Esophagus muscularis mucosa (tissue), 4 donors: ENCODE data around the gene WWOX. TPM values are rescaled to one million over a fixed set of nuclear protein-coding genes. Genes with fewer than 3 reads are reported as not detected.

Experiments
- DNase-seq: peaks from one replicate; pipeline ENCODE4 v3.0.0-alpha.2; 2017; ENCODE audit errors: extremely low spot score
- H3K27ac ChIP-seq, 4 donors: fragments of 200-600 bp; sonication (generic); replicated peaks in 1 of 4; 1 replicate in 3 of 4; 2 replicates in 1 of 4; pipeline ENCODE4 v1.5.1; 2016 to 2019; ENCODE audit warnings: mild to moderate bottlenecking in 1 of 4
- H3K27me3 ChIP-seq, 4 donors: fragments of 200-600 bp; sonication (generic); one replicate each; pipeline versions ENCODE4 v1.5.1 to v1.6.0; 2016 to 2019
- H3K36me3 ChIP-seq, 4 donors: fragments of 200-600 bp; sonication (generic); one replicate each; pipeline ENCODE4 v1.5.1; 2016 to 2019
- H3K4me1 ChIP-seq, 4 donors: fragments of 200-600 bp; sonication (generic); one replicate each; pipeline ENCODE4 v1.5.1; 2016 to 2019
- H3K4me3 ChIP-seq, 4 donors: fragments of 200-600 bp; sonication (generic); 1 replicate in 2 of 4; 2 replicates in 2 of 4; pipeline ENCODE4 v1.5.1; 2016 to 2019; ENCODE audit warnings: mild to moderate bottlenecking in 4 of 4, moderate library complexity in 1 of 4
- H3K9me3 ChIP-seq, 4 donors: fragments of 200-600 bp; sonication (generic); 1 replicate in 3 of 4; 2 replicates in 1 of 4; pipeline ENCODE4 v1.5.1; 2016 to 2019
- CTCF ChIP-seq, 3 experiments: fragments of 200-600 bp in 2 of 3; fragments of 450-650 bp in 1 of 3; sonication (generic) in 2 of 3; IDR thresholded peaks; one replicate each; pipeline ENCODE4 v1.5.1; 2017 to 2019; ENCODE audit warnings: antibody characterized with exemption in 3 of 3, mild to moderate bottlenecking in 2 of 3, moderate library complexity in 1 of 3
- EP300 ChIP-seq: sonication (generic); formaldehyde crosslinking; IDR thresholded peaks from one replicate; pipeline ENCODE4 v1.6.1; 2017; ENCODE audit warnings: antibody characterized with exemption
- POLR2A ChIP-seq: fragments of 450-650 bp; IDR thresholded peaks from one replicate; pipeline ENCODE4 v1.6.1; 2017; ENCODE audit warnings: antibody characterized with exemption, moderate library complexity, mild to moderate bottlenecking, low read depth
- POLR2AphosphoS5 ChIP-seq, 2 donors: sonication (generic); formaldehyde crosslinking; IDR thresholded peaks; one replicate each; pipeline ENCODE4 v1.6.1; 2017; ENCODE audit warnings: antibody characterized with exemption in 2 of 2
- WGBS: methylation state at CpG from one replicate; pipeline ENCODE4 v1.1.5; 2018; 5-methylcytosine and 5-hydroxymethylcytosine counted together
- intact Hi-C: fragments of 100-400 bp; cut with DNase I; formaldehyde crosslinking; loops from one replicate; pipeline ENCODE4 v1.15.1; 2023
- total RNA-seq, 4 donors: library from RNA; depleted of rRNA; stranded (reverse); fragments of >200 nt; gene quantifications; one replicate each; pipeline versions ENCODE4 v1.1.0 to v1.2.1, GENCODE V29; 2016

Gene WWOX
- total RNA-seq, 4 donors from 2014 or later, result 14.4 to 27.8 (median 15.4) TPM

GRCh38 chr16:78252757-78253156 lies 153.3 kb downstream of the WWOX start:
- no peak overlapping the region for H3K4me3 ChIP-seq
- H3K36me3 ChIP-seq, result no peaks in the 10 kb centered on the region
- WGBS, result 98% methylated on average over 5 of the region's 5 CpGs
- no peak overlapping the region for H3K27ac ChIP-seq
- no peaks in the 10 kb centered on the region for H3K27me3 ChIP-seq
- TF ChIP-seq EP300, result no peak
- TF ChIP-seq POLR2A, result no peak
- TF ChIP-seq POLR2AphosphoS5 (IDR thresholded peaks at IDR 0.05), result no peak
- TF ChIP-seq CTCF (IDR thresholded peaks at IDR 0.05), result no peak
- no peaks in the 10 kb centered on the region for H3K9me3 ChIP-seq
- DNase-seq, result no peak
- intact Hi-C loops, result no loop called here
- H3K4me1 ChIP-seq, result no peaks in the 10 kb centered on the region

- no peaks in the 10 kb centered on the region for H3K9me3 ChIP-seq
- TF ChIP-seq POLR2A (no peak), EP300 (no peak), CTCF (IDR thresholded peaks at IDR 0.05) (no peak), POLR2AphosphoS5 (IDR thresholded peaks at IDR 0.05) (no peak)
- H3K36me3 ChIP-seq, result no peaks in the 10 kb centered on the region
- 100% methylated on average over 1 of the region's 1 CpG for WGBS
- peaks cover 0 to 16% (median 11%) of the 10 kb centered on the region in 4 donors for H3K4me1 ChIP-seq
- no peaks in the 10 kb centered on the region for H3K27me3 ChIP-seq
- no peak for DNase-seq
- no peak overlapping the region for H3K27ac ChIP-seq
- H3K4me3 ChIP-seq, result no peak overlapping the region
- intact Hi-C loops, result no loop called here
Observed at GRCh38 chr16:78254841-78255240, 155.4 kb downstream of the WWOX start.

- TF ChIP-seq CTCF (IDR thresholded peaks at IDR 0.05), result no peak
- no peak for TF ChIP-seq POLR2AphosphoS5 (IDR thresholded peaks at IDR 0.05)
- no peak for TF ChIP-seq POLR2A
- no peak for TF ChIP-seq EP300
- H3K27me3 ChIP-seq, result no peaks in the 10 kb centered on the region
- no peaks in the 10 kb centered on the region for H3K36me3 ChIP-seq
- no peak overlapping the region for H3K27ac ChIP-seq
- no peak for DNase-seq
- WGBS, result 97% methylated on average over 7 of the region's 7 CpGs
- no peak overlapping the region for H3K4me3 ChIP-seq
- intact Hi-C loops, result no loop called here
- peaks cover 0 to 16% (median 11%) of the 10 kb centered on the region in 4 donors for H3K4me1 ChIP-seq
- H3K9me3 ChIP-seq, result no peaks in the 10 kb centered on the region
Observed at GRCh38 chr16:78256686-78257375, 157.4 kb downstream of the WWOX start.

- no peaks in the 10 kb centered on the region for H3K27me3 ChIP-seq
- H3K4me3 ChIP-seq, result no peak overlapping the region
- WGBS, result 89% methylated on average over 8 of the region's 8 CpGs
- no peaks in the 10 kb centered on the region for H3K9me3 ChIP-seq
- intact Hi-C loops, result no loop called here
- H3K36me3 ChIP-seq, result no peaks in the 10 kb centered on the region
- DNase-seq, result no peak
- no peak overlapping the region for H3K27ac ChIP-seq
- peaks cover 0 to 16% (median 11%) of the 10 kb centered on the region in 4 donors for H3K4me1 ChIP-seq
- TF ChIP-seq CTCF (IDR thresholded peaks at IDR 0.05) (no peak), POLR2AphosphoS5 (IDR thresholded peaks at IDR 0.05) (no peak), POLR2A (no peak), EP300 (no peak)
Observed at GRCh38 chr16:78257376-78257728, 157.9 kb downstream of the WWOX start.
